ENCODE data around the gene IDUA. TPM values are rescaled to one million over a fixed set of nuclear protein-coding genes. Genes with fewer than 3 reads are reported as not detected.

The IDUA gene
- total RNA-seq, 3 donors from 2014 or later (not counting 1 experiment from before 2014, with no cell fraction given): 38.7 to 43.6 (median 43.0) TPM

DNA sequence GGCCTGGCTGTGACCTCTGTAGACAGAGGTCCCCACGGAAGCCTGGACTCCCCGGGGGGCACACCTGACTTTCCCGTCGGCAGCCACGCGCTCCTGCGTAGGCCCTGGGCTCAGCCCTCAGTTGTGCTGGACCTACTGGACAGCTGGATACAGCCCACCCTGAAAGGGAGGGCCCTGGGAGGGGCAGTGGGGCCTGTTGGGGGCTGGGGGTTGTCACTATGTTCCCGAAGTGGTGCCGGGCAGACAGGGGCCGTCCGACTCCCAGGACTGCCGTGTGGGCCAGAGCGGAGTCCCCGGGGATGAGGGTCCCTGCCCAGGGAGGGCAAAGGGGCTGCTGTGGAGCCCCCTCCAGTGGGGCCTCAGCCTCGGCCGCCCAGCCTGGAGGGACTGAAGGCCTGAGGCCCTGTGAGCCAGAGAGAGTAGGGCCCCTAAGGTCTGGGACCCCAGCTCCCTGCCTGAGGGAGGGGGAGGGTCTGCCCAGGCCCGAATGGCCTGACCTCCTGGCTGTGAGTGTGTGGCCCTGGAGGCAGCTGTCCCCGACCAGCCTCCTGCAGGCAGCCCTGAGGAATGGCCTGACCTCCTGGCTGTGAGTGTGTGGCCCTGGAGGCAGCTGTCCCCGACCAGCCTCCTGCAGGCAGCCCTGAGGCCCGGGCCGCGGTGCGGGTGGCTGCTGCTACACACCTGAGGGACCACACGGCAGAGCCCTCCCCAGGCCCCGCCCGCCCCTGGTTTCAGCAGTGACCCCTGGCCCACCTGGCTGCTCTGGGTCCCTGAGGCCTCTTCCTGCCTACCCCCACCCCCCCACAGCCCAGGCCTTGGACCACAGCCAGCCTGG lies 50.3 kb downstream of the IDUA start:
- Histone ChIP-seq H3K9me3 (ENCODE audit: control insufficient read depth, insufficient read depth, low read length) (no peaks in the 10 kb centered on the region), H3K36me3 (ENCODE audit: control insufficient read depth, insufficient read depth, low read length) (no peaks in the 10 kb centered on the region), H3K4me3 (ENCODE audit: low read length) (no peak overlapping the region), H3K27me3 (ENCODE audit: control insufficient read depth, insufficient read depth, low read length) (no peaks in the 10 kb centered on the region), H3K4me1 (ENCODE audit: control insufficient read depth, insufficient read depth, low read length) (no peaks in the 10 kb centered on the region), H3K27ac (ENCODE audit: low read length) (no peak overlapping the region)
- Mint-ChIP-seq H3K27ac (no peak overlapping the region), H3K4me1 (no peaks in the 10 kb centered on the region), H3K36me3 (no peaks in the 10 kb centered on the region), H3K9me3 (no peaks in the 10 kb centered on the region), H3K4me3 (no peak overlapping the region), H3K27me3 (ENCODE audit: low read depth in 2 of 2) (no peaks in the 10 kb centered on the region)
- intact Hi-C loops (cut with micrococcal nuclease): no loop called here
- ATAC-seq: no peak
- TF ChIP-seq, protein P1, sequence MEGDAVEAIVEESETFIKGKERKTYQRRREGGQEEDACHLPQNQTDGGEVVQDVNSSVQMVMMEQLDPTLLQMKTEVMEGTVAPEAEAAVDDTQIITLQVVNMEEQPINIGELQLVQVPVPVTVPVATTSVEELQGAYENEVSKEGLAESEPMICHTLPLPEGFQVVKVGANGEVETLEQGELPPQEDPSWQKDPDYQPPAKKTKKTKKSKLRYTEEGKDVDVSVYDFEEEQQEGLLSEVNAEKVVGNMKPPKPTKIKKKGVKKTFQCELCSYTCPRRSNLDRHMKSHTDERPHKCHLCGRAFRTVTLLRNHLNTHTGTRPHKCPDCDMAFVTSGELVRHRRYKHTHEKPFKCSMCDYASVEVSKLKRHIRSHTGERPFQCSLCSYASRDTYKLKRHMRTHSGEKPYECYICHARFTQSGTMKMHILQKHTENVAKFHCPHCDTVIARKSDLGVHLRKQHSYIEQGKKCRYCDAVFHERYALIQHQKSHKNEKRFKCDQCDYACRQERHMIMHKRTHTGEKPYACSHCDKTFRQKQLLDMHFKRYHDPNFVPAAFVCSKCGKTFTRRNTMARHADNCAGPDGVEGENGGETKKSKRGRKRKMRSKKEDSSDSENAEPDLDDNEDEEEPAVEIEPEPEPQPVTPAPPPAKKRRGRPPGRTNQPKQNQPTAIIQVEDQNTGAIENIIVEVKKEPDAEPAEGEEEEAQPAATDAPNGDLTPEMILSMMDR (IDR thresholded peaks at IDR 0.05): no peak
- DNase-seq: no peak
- WGBS (ENCODE audit: insufficient coverage): 92% methylated on average over 26 of the region's 26 CpGs

DNA sequence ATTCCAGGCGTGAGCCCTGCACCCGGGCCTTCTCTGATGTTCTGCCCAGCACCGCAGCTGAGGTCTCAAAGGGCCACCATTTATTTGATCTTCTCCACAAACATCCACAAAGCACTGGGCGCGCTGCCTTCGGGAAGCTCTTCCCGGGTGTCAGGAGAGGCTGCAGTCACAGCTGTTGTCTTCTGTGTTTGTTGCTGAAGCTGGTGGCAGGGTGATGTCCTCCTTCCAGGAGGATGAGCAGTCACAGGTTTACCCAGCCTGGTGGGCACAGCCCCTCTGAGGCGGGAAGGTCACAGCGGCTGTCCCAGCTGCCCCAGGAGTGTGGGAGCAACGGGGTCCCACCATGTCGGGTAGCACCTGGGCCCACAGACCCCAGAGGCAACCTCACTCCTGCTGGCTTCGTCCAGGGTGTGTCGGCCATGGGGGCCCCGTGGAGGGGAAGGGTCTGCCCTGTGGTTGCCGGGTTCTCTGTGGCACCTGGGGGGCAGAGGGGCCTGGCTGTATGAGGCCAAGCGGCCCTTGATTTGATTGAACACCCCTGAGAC lies 52.2 kb downstream of the IDUA start:
- Histone ChIP-seq H3K4me1 (ENCODE audit: control insufficient read depth, insufficient read depth, low read length) (no peaks in the 10 kb centered on the region), H3K27me3 (ENCODE audit: control insufficient read depth, insufficient read depth, low read length) (no peaks in the 10 kb centered on the region), H3K27ac (ENCODE audit: low read length) (no peak overlapping the region), H3K36me3 (ENCODE audit: control insufficient read depth, insufficient read depth, low read length) (no peaks in the 10 kb centered on the region), H3K9me3 (ENCODE audit: control insufficient read depth, insufficient read depth, low read length) (no peaks in the 10 kb centered on the region), H3K4me3 (ENCODE audit: low read length) (no peak overlapping the region)
- no peak overlapping the region for H3K27ac Mint-ChIP-seq
- H3K9me3 Mint-ChIP-seq: no peaks in the 10 kb centered on the region
- TF ChIP-seq, protein P1 (IDR thresholded peaks at IDR 0.05): no peak
- DNase-seq: no peak
- no peak for ATAC-seq
- intact Hi-C loops (cut with micrococcal nuclease): no loop called here
- H3K4me1 Mint-ChIP-seq: peaks cover 0 to 4% of the 10 kb centered on the region in 2 donors
- 90% methylated on average over 16 of the region's 16 CpGs for WGBS (ENCODE audit: insufficient coverage)
- no peaks in the 10 kb centered on the region for H3K36me3 Mint-ChIP-seq
- H3K27me3 Mint-ChIP-seq (ENCODE audit: low read depth in 2 of 2): peaks cover 0 to 3% of the 10 kb centered on the region in 2 donors
- no peak overlapping the region for H3K4me3 Mint-ChIP-seq

DNA sequence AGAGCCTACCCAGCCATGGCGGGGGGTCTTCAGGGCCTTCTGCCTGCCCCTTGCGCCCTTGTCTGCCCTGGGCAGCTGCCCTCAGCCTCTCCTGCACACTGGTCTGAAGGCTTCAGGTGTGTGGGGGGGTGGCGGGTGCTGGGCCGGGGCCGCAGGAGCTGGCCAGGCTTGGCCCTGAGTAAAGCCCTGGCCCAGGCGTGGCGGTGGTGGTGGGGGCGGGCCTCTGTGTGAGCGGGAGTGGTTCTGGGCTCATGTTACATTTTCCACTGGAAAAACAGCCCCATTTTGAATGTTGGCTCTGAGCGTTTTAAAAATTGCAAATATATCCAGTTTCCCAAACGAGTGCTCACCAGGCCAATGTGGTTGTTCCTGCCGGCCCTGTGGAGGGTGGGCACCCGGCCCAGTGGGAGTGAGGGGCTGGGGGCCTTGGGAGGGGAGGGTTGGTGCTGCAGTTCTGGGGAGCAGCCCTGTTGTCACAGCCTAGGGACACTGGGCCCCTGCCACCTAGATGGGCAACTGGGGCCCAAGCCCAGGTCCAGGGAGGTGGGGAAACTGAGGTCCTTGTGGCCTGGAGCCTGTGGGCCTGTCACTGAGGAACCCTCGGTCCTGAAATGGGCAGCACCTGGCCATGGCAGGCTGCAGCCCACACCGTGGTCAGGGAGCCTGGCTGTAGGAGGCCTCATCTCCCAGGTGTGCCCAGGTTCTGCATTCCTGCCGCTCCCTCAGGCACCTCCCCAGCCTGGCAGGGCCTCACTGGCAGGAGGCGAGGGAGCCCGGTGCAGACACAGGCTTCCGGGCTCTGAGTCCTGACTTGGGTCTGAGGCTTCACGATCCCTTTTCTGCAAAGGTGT lies 52.9 kb downstream of the IDUA start:
- Mint-ChIP-seq H3K9me3 (no peaks in the 10 kb centered on the region), H3K36me3 (no peaks in the 10 kb centered on the region), H3K4me1 (peaks cover 0 to 4% of the 10 kb centered on the region in 2 donors), H3K27me3 (ENCODE audit: low read depth in 2 of 2) (peaks cover under 1 to 3% of the 10 kb centered on the region in 2 donors), H3K27ac (no peak overlapping the region), H3K4me3 (no peak overlapping the region)
- no peak for ATAC-seq
- 92% methylated on average over 20 of the region's 20 CpGs for WGBS (ENCODE audit: insufficient coverage)
- Histone ChIP-seq H3K27ac (ENCODE audit: low read length) (no peak overlapping the region), H3K27me3 (ENCODE audit: control insufficient read depth, insufficient read depth, low read length) (no peaks in the 10 kb centered on the region), H3K36me3 (ENCODE audit: control insufficient read depth, insufficient read depth, low read length) (no peaks in the 10 kb centered on the region), H3K9me3 (ENCODE audit: control insufficient read depth, insufficient read depth, low read length) (no peaks in the 10 kb centered on the region), H3K4me3 (ENCODE audit: low read length) (no peak overlapping the region), H3K4me1 (ENCODE audit: control insufficient read depth, insufficient read depth, low read length) (no peaks in the 10 kb centered on the region)
- intact Hi-C loops (cut with micrococcal nuclease): no loop called here
- DNase-seq: no peak
- TF ChIP-seq, protein P1 (IDR thresholded peaks at IDR 0.05): no peak
